GM12878 (cell line): ENCODE data around the gene ATAD5. TPM values are rescaled to one million over a fixed set of nuclear protein-coding genes. Genes with fewer than 3 reads are reported as not detected.
A peak's percentile ranks its signal among the peaks of the same experiment; 100 is the strongest.
"Not testable (repeated sequence)": the region's sequence is repeated elsewhere in the genome, so short reads cannot be mapped to it uniquely, and the experiment has no call there.

Source experiments
- ATAC-seq: fragments of 200-7000 bp; cut with Tn5 transposase; 3 replicates; pipeline ENCODE4 v1.9.1; 2020; ENCODE audit warnings: mild to moderate bottlenecking, moderate library complexity
- BruUV-seq: library from RNA; stranded (reverse); fragments of 400-500 nt; replicated peaks from 2 replicates; lab custom pipeline; 2021; lab: Mats Ljungman, UMichigan
- CTCF ChIA-PET: fragments of 300-600 bp; sonication (Branson Sonifier 250); formaldehyde crosslinking; extraction: SDS; loops from one replicate; lab custom pipeline; 2021; ENCODE audit warnings: inconsistent platforms; lab: Yijun Ruan, JAX
- POLR2A ChIA-PET: fragments of 350-600 bp; formaldehyde crosslinking; extraction: SDS; loops from one replicate; lab custom pipeline; 2021; ENCODE audit warnings: inconsistent platforms; lab: Charles Lee
- RAD21 ChIA-PET: fragments of 300-600 bp; sonication (Branson Sonifier 250); formaldehyde crosslinking; loops from one replicate; lab custom pipeline; 2023; ENCODE audit warnings: antibody characterized with exemption; ENCODE audit not compliant: unreplicated experiment; lab: Charles Lee
- SMC1A ChIA-PET: fragments of 300-600 bp; sonication (Branson Sonifier 250); formaldehyde crosslinking; loops from one replicate; lab custom pipeline; 2023; ENCODE audit not compliant: unreplicated experiment, uncharacterized antibody; lab: Charles Lee
- DNase-seq: peaks from one replicate; pipeline ENCODE4 v3.0.0-alpha.2; 2011; ENCODE audit warnings: low read depth, low spot score
- FAIRE-seq: peaks from 3 replicates; lab custom pipeline; 2011; peaks lifted over from hg19 to GRCh38; lab: Jason Lieb, UNC
- H2AFZ ChIP-seq: 2 replicates; pipeline ENCODE4 v1.6.0; 2011; ENCODE audit warnings: low read depth, low read length, control low read depth; ENCODE audit not compliant: control insufficient read depth
- H3K27ac ChIP-seq: 2 replicates; pipeline ENCODE4 v1.5.1; 2011; ENCODE audit warnings: control low read depth; ENCODE audit not compliant: control insufficient read depth, insufficient read depth
- H3K27me3 ChIP-seq, 2 experiments: replicated peaks in 1 of 2; 2 replicates each; pipeline versions ENCODE4 v1.6.0 to v1.6.1; 2011; ENCODE audit warnings: low read length in 1 of 2; ENCODE audit not compliant: control insufficient read depth in 2 of 2, insufficient read depth in 2 of 2
- H3K36me3 ChIP-seq, 2 experiments: 2 replicates each; pipeline ENCODE4 v1.5.1; 2011; ENCODE audit warnings: low read length in 1 of 2; ENCODE audit not compliant: control insufficient read depth in 2 of 2, insufficient read depth in 2 of 2
- H3K4me1 ChIP-seq: 2 replicates; pipeline ENCODE4 v1.6.1; 2011; ENCODE audit warnings: mild to moderate bottlenecking, low read length, moderate library complexity, mixed read lengths; ENCODE audit not compliant: control insufficient read depth, insufficient read depth
- H3K4me2 ChIP-seq: 2 replicates; pipeline ENCODE4 v1.6.0; 2011; ENCODE audit warnings: control low read depth; ENCODE audit not compliant: control insufficient read depth, insufficient read depth
- H3K4me3 ChIP-seq: fragments of 200-600 bp; sonication (generic); 2 replicates; pipeline ENCODE4 v1.5.1; 2016
- H3K79me2 ChIP-seq: 2 replicates; pipeline ENCODE4 v1.6.0; 2011; ENCODE audit warnings: low read length; ENCODE audit not compliant: control insufficient read depth, insufficient read depth
- H3K9ac ChIP-seq: 2 replicates; pipeline ENCODE4 v1.8.0; 2011; ENCODE audit warnings: low read length, control low read depth, mixed read lengths; ENCODE audit not compliant: control insufficient read depth, insufficient read depth
- H3K9me3 ChIP-seq: replicated peaks from 3 replicates; pipeline ENCODE4 v1.5.1; 2011; ENCODE audit warnings: mild to moderate bottlenecking, low read length; ENCODE audit not compliant: control insufficient read depth, insufficient read depth
- H4K20me1 ChIP-seq: 2 replicates; pipeline ENCODE4 v1.6.0; 2011; ENCODE audit not compliant: control insufficient read depth, insufficient read depth
- BHLHE40 ChIP-seq, 2 experiments: fragments of 450-650 bp in 1 of 2; IDR thresholded peaks; 2 replicates each; pipeline ENCODE4 v1.6.1; 2011 to 2017; ENCODE audit warnings: low read depth in 2 of 2, borderline replicate concordance in 1 of 2, improper control_type of control experiment in 1 of 2, low read length in 1 of 2, mild to moderate bottlenecking in 1 of 2
- GABPA ChIP-seq: IDR thresholded peaks from 2 replicates; pipeline ENCODE4 v1.6.1; 2014; ENCODE audit warnings: antibody characterized with exemption, low read depth, mild to moderate bottlenecking, inconsistent platforms
- JUND ChIP-seq: IDR thresholded peaks from 2 replicates; pipeline ENCODE4 v1.6.1; 2012; ENCODE audit warnings: low read depth, mild to moderate bottlenecking, low read length, improper control_type of control experiment, moderate library complexity
- LARP7 ChIP-seq: fragments of 450-650 bp; IDR thresholded peaks from 2 replicates; pipeline ENCODE4 v1.6.1; 2017; ENCODE audit warnings: mild to moderate bottlenecking
- RFX5 ChIP-seq: IDR thresholded peaks from 2 replicates; pipeline ENCODE4 v1.6.1; 2011; ENCODE audit warnings: low read depth, low read length, improper control_type of control experiment
- RUNX3 ChIP-seq: IDR thresholded peaks from 2 replicates; pipeline ENCODE4 v1.6.1; 2012; ENCODE audit warnings: low read length, inconsistent platforms
- ZNF207 ChIP-seq: fragments of 450-650 bp; IDR thresholded peaks from 2 replicates; pipeline ENCODE4 v1.6.1; 2014; ENCODE audit warnings: antibody characterized with exemption, mild to moderate bottlenecking, borderline replicate concordance
- WGBS: methylation state at CpG from one replicate; pipeline ENCODE4 v1.1.6; 2016; ENCODE audit warnings: low lambda C conversion rate; ENCODE audit not compliant: insufficient replicate concordance, insufficient coverage; ENCODE audit errors: missing lambda C conversion rate; 5-methylcytosine and 5-hydroxymethylcytosine counted together
- in situ Hi-C: fragments of 300-500 bp; cut with MboI; formaldehyde crosslinking; loops from 9 replicates; pipeline ENCODE4 v1.14.3; 2018; ENCODE audit warnings: mixed read lengths
- intact Hi-C: fragments of 100-400 bp; cut with micrococcal nuclease; formaldehyde crosslinking; loops from one replicate; pipeline ENCODE4 v1.14.2; 2022; ENCODE audit not compliant: unreplicated experiment
- polyA plus RNA-seq, 11 experiments: library from polyadenylated mRNA; depleted of rRNA in 4 of 11; unstranded in 6 of 11; stranded (reverse) in 5 of 11; fragments of >200 nt; fragmentation: Nextera tagmentation in 4 of 11; fragmentation: Illumina TruSeq in 1 of 11; extraction: Ambion mirVana in 4 of 11; extraction: Trizol in 1 of 11; gene quantifications; 1 replicate in 1 of 11; 2 replicates in 10 of 11; pipeline versions ENCODE4 v1.2.1 to v1.2.3, GENCODE V29; 2011 to 2016; ENCODE audit warnings: inconsistent platforms in 2 of 11, missing spikeins in 2 of 11, low read depth in 1 of 11
- total RNA-seq, 4 experiments: library from RNA; depleted of rRNA in 3 of 4; stranded (reverse); fragments of >200 nt in 3 of 4; fragmentation: Illumina TruSeq in 1 of 4; extraction: Trizol in 1 of 4; gene quantifications; 2 replicates each; pipeline versions ENCODE4 v1.2.1 to v1.2.3, GENCODE V29; 2013 to 2021
- TF ChIP-seq, protein P1 (sequence below): IDR thresholded peaks from 2 replicates; pipeline ENCODE4 v1.6.1; 2012; ENCODE audit warnings: mild to moderate bottlenecking, low read depth, low read length

The ATAD5 gene
- total and polyA plus RNA-seq, 10 of the 15 experiments (the other 5 are each of a cell fraction or from before 2014, with no cell fraction given) = 3.8 to 19.7 (median 13.2) TPM

DNA sequence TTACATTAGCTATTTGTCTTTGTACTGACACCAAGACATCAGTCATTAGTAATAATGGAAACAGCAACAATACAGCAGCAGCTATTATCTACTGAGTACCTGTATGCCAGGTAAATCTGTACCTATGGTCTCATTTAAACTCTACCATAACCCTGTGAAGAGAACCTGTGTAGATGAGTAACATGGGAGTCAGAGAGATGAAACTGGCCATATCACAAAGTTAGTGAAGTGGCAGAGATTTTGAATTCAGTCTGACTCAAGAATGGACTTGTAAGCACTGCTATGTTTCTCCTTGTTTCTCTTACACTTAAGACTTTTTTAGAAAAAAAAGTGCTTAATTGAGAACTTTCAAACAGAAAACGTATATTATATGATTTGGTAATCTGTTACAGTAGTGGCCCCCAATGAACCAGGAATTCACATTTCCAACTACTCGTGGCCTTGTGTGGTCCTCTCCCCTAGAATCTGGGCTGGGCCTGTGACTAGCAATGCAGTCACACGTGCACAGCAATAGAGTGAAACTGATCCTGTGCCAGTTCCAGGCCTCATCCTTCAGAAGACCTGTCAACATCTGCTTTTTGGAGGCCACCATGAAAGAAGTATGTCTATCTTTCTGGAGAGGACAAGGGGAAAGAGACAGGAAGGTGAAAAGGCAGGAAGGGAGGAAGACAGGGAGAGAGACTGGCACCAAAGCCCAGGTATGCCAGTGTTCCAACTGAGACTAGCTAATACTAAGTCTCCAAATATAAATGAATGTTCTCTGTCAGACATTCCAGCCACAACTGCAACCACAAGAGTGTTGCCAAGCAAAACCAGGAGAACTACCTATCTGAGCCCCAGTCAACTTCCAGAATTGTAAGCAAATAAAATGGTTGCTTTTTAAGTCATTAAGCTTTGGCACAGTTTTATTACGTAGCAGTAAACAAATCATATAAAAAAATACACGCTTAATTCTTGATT is 19.3 kb upstream of the ATAD5 start:
- no peaks in the 10 kb centered on the region for H4K20me1 ChIP-seq
- BruUV-seq = TSS peak; percentile 18
- 46% methylated on average over 5 of the region's 5 CpGs for WGBS
- H3K4me3 ChIP-seq = no peak overlapping the region
- RAD21 ChIA-PET = interaction anchor here (1.4 kb wide), 1 partner anchor 11 kb away, joined by 4 read pairs; no protein-coding TSS in a partner anchor
- 0 out of 4 replicates have a peak, but pooled peaks cover 0 to 5% of the 10 kb centered on the region in 2 experiments for H3K36me3 ChIP-seq
- FAIRE-seq = no peak
- no peak for DNase-seq
- no peaks in the 10 kb centered on the region for H3K9me3 ChIP-seq
- peak overlapping the region; percentile 15; the same call in 1 of the 2 replicates for H3K4me2 ChIP-seq
- POLR2A ChIA-PET = interaction anchor here (1.2 kb wide), 1 partner anchor 12 kb away, joined by 3 read pairs; the partner anchor contains the start of gene CRLF3
- H3K27ac ChIP-seq = peak overlapping the region; percentile 50
- SMC1A ChIA-PET = interaction anchor here (0.6 to 6.1 kb wide), 4 partner anchors 9 to 485 kb away, joined by 3 to 43 read pairs (median 4); partner anchors contain the start of gene CRLF3
- in situ Hi-C loops (no loop called here), intact Hi-C loops (no loop called here)
- CTCF ChIA-PET = interaction anchor here (0.6 to 9.9 kb wide), 2 partner anchors 11 to 286 kb away, joined by 4 to 145 read pairs; partner anchors contain the start of gene CRLF3
- peaks cover 33% of the 10 kb centered on the region for H3K4me1 ChIP-seq
- H3K9ac ChIP-seq = no peak overlapping the region
- no peaks in the 10 kb centered on the region for H3K27me3 ChIP-seq
- ATAC-seq = peak; percentile 19; the same call in 1 of the 3 replicates
- peaks cover 47% of the 10 kb centered on the region for H3K79me2 ChIP-seq
- TF ChIP-seq JUND (no peak), GABPA (no peak), RUNX3 (0 out of 2 replicates have a peak, but pooled peaks have one; percentile 6), BHLHE40 (IDR thresholded peaks at IDR 0.05; ENCODE audit: borderline replicate concordance in 1 of 2, low read depth in 2 of 2, low read length in 1 of 2) (peak; percentile 48 to 58; a peak in 2 of 4 replicates), ZNF207 (no peak), RFX5 (no peak), LARP7 (no peak)
- TF ChIP-seq, protein P1, sequence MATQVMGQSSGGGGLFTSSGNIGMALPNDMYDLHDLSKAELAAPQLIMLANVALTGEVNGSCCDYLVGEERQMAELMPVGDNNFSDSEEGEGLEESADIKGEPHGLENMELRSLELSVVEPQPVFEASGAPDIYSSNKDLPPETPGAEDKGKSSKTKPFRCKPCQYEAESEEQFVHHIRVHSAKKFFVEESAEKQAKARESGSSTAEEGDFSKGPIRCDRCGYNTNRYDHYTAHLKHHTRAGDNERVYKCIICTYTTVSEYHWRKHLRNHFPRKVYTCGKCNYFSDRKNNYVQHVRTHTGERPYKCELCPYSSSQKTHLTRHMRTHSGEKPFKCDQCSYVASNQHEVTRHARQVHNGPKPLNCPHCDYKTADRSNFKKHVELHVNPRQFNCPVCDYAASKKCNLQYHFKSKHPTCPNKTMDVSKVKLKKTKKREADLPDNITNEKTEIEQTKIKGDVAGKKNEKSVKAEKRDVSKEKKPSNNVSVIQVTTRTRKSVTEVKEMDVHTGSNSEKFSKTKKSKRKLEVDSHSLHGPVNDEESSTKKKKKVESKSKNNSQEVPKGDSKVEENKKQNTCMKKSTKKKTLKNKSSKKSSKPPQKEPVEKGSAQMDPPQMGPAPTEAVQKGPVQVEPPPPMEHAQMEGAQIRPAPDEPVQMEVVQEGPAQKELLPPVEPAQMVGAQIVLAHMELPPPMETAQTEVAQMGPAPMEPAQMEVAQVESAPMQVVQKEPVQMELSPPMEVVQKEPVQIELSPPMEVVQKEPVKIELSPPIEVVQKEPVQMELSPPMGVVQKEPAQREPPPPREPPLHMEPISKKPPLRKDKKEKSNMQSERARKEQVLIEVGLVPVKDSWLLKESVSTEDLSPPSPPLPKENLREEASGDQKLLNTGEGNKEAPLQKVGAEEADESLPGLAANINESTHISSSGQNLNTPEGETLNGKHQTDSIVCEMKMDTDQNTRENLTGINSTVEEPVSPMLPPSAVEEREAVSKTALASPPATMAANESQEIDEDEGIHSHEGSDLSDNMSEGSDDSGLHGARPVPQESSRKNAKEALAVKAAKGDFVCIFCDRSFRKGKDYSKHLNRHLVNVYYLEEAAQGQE = no peak
- peak overlapping the region; percentile 4; the same call in 1 of the 2 replicates for H2AFZ ChIP-seq

DNA sequence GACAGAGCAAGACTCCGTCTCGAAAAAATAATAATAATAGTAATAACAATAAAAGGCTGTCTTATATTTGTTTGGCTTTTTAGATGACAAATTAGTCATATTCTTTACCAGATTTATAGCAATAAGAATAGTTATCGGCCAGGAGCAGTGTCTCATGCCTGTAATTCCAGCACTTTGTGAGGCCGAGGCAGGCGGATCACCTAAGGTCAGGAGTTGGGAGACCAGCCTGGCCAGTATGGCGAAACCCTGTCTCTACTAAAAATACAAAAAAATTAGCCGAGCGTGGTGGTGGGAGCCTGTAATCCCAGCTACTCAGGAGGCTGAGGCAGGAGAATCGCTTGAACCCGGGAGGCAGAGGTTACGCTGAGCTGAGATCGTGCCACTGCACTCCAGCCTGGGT is 17.5 kb upstream of the ATAD5 start:
- intact Hi-C loops, H3K27me3 ChIP-seq, ATAC-seq, RAD21 ChIA-PET, H3K27ac ChIP-seq, CTCF ChIA-PET, H4K20me1 ChIP-seq, FAIRE-seq, BruUV-seq, H3K9ac ChIP-seq, H3K9me3 ChIP-seq, H3K4me3 ChIP-seq, in situ Hi-C loops, H3K36me3 ChIP-seq, H2AFZ ChIP-seq, DNase-seq, H3K4me2 ChIP-seq: not testable (repeated sequence)
- POLR2A ChIA-PET = interaction anchor here (0.7 kb wide), 1 partner anchor 243 kb away, joined by 3 read pairs; no protein-coding TSS in a partner anchor
- H3K4me1 ChIP-seq = peaks cover 30% of the 10 kb centered on the region
- WGBS = 99% methylated on average over 12 of the region's 12 CpGs
- SMC1A ChIA-PET = interaction anchor here (6.1 kb wide), 1 partner anchor 7 kb away, joined by 43 read pairs; no protein-coding TSS in a partner anchor
- H3K79me2 ChIP-seq = peaks cover 52% of the 10 kb centered on the region
